H1 (cell line): ENCODE results near the gene PNMA6A.

ENCODE experiments used
- BACH1 ChIP-seq: IDR thresholded peaks from 2 replicates; pipeline ENCODE4 v1.6.1; 2012; ENCODE audit warnings: low read length, improper control_type of control experiment
- EZH2 ChIP-seq: fragments of 200-600 bp; sonication (generic); IDR thresholded peaks from 2 replicates; pipeline ENCODE4 v1.7.1; 2012; ENCODE audit warnings: low read depth, mild to moderate bottlenecking, moderate library complexity, low read length, inconsistent platforms; ENCODE audit not compliant: severe bottlenecking
- GABPA ChIP-seq: IDR thresholded peaks from 2 replicates; pipeline ENCODE4 v1.6.1; 2011; ENCODE audit warnings: mild to moderate bottlenecking, low read length, moderate library complexity, borderline replicate concordance; ENCODE audit not compliant: insufficient read depth
- RFX5 ChIP-seq: IDR thresholded peaks from 2 replicates; pipeline ENCODE4 v1.6.1; 2011; ENCODE audit warnings: low read depth, low read length, improper control_type of control experiment, borderline replicate concordance
- RNF2 ChIP-seq: fragments of 200-900, 300-1000 bp; sonication (generic); IDR thresholded peaks from 2 replicates; pipeline ENCODE4 v1.7.1; 2016; ENCODE audit warnings: borderline replicate concordance, low read depth, mild to moderate bottlenecking, antibody characterized with exemption, low read length; ENCODE audit not compliant: poor library complexity, severe bottlenecking; ENCODE audit errors: missing control alignments
- SRF ChIP-seq: IDR thresholded peaks from 2 replicates; pipeline ENCODE4 v1.6.1; 2011; ENCODE audit warnings: mild to moderate bottlenecking, low read depth, low read length, moderate library complexity
- TBP ChIP-seq: IDR thresholded peaks from 2 replicates; pipeline ENCODE4 v1.6.1; 2011; ENCODE audit warnings: low read depth, low read length, improper control_type of control experiment
- TF ChIP-seq, protein P1 (sequence below), 3 experiments: IDR thresholded peaks; 1 replicate in 2 of 3; 2 replicates in 1 of 3; pipeline versions ENCODE4 v1.5.1 to v1.6.1; 2011; ENCODE audit warnings: low read length in 3 of 3, mild to moderate bottlenecking in 3 of 3, inconsistent platforms in 2 of 3, low read depth in 1 of 3, moderate library complexity in 1 of 3; ENCODE audit not compliant: insufficient read depth in 1 of 3; ENCODE audit errors: control extremely low read depth in 1 of 3

DNA sequence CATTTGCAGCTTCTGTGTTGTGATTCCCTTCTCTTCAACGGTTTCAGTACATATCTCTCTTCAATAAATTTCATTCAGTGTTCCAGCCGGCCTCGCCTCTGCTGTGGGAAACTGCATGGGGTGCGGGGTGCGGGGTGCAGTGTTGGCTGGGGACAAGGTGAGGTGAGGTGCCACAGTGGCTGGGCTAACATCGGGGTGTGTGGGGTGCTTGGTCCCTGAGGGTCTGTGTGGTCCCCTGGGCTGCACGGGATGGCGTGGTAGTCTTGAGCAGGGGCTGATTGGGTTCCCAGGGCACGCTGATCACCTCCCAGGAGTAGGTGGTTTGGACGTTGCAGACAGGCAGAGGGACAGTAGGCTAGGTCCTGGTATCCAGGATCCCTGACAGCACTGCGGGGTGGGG is 2.7 kb downstream of the PNMA6A start:
- TF ChIP-seq RNF2 (no peak), EZH2 (no peak), RFX5 (no peak), BACH1 (no peak), SRF (no peak), TBP (no peak), GABPA (no peak)
- TF ChIP-seq, protein P1, sequence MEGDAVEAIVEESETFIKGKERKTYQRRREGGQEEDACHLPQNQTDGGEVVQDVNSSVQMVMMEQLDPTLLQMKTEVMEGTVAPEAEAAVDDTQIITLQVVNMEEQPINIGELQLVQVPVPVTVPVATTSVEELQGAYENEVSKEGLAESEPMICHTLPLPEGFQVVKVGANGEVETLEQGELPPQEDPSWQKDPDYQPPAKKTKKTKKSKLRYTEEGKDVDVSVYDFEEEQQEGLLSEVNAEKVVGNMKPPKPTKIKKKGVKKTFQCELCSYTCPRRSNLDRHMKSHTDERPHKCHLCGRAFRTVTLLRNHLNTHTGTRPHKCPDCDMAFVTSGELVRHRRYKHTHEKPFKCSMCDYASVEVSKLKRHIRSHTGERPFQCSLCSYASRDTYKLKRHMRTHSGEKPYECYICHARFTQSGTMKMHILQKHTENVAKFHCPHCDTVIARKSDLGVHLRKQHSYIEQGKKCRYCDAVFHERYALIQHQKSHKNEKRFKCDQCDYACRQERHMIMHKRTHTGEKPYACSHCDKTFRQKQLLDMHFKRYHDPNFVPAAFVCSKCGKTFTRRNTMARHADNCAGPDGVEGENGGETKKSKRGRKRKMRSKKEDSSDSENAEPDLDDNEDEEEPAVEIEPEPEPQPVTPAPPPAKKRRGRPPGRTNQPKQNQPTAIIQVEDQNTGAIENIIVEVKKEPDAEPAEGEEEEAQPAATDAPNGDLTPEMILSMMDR (IDR thresholded peaks at IDR 0.05; ENCODE audit: control extremely low read depth in 1 of 3, insufficient read depth in 1 of 3, low read depth in 1 of 3, low read length in 3 of 3), result no peak
